ENCODE results near the gene GLB1L.
A peak's percentile ranks its signal among the peaks of the same experiment; 100 is the strongest.
"Not testable (repeated sequence)": the region's sequence is repeated elsewhere in the genome, so short reads cannot be mapped to it uniquely, and the experiment has no call there.

Gene GLB1L

GRCh38 chr2:219266232-219266631, 21.0 kb upstream of the GLB1L start:
- in situ Hi-C loops (cut with HindIII; ENCODE audit: low pct_ligation_motif_present, low sequenced_read_pairs): no loop called here
- no peak for DNase-seq
- H3K4me3 ChIP-seq (ENCODE audit: low read depth, low read length): no peak overlapping the region
- peaks cover under 1% of the 10 kb centered on the region for H3K27me3 ChIP-seq (replicated peaks)
- no peak for TF ChIP-seq CTCF (IDR thresholded peaks at IDR 0.05; ENCODE audit: low read depth, low read length, missing control alignments)
- no peak overlapping the region for H3K27ac ChIP-seq
- H3K36me3 ChIP-seq (replicated peaks): no peaks in the 10 kb centered on the region

- H3K27me3 ChIP-seq (replicated peaks): peaks cover 9% of the 10 kb centered on the region
- no peak overlapping the region for H3K27ac ChIP-seq
- H3K4me3 ChIP-seq (ENCODE audit: low read depth, low read length): no peak overlapping the region
- DNase-seq: no peak
- TF ChIP-seq CTCF (IDR thresholded peaks at IDR 0.05; ENCODE audit: low read depth, low read length, missing control alignments): no peak
- in situ Hi-C loops (cut with HindIII; ENCODE audit: low pct_ligation_motif_present, low sequenced_read_pairs): no loop called here
- no peaks in the 10 kb centered on the region for H3K36me3 ChIP-seq (replicated peaks)
These were observed 16.0 kb upstream of the GLB1L start for GRCh38 chr2:219261024-219261855.

- DNase-seq; H3K27ac ChIP-seq; H3K4me3 ChIP-seq (ENCODE audit: low read depth, low read length); H3K36me3 ChIP-seq (replicated peaks); in situ Hi-C loops (cut with HindIII; ENCODE audit: low pct_ligation_motif_present, low sequenced_read_pairs): not testable (repeated sequence)
- peaks cover 24% of the 10 kb centered on the region for H3K27me3 ChIP-seq (replicated peaks)
These were observed 13.7 kb upstream of the GLB1L start for GRCh38 chr2:219258942-219259341.

GRCh38 chr2:219254590-219255201, 9.5 kb upstream of the GLB1L start:
- H3K27me3 ChIP-seq (replicated peaks): peaks cover 22% of the 10 kb centered on the region
- no peaks in the 10 kb centered on the region for H3K36me3 ChIP-seq (replicated peaks)
- in situ Hi-C loops (cut with HindIII; ENCODE audit: low pct_ligation_motif_present, low sequenced_read_pairs): no loop called here
- no peak for TF ChIP-seq CTCF (IDR thresholded peaks at IDR 0.05; ENCODE audit: low read depth, low read length, missing control alignments)
- no peak overlapping the region for H3K27ac ChIP-seq
- DNase-seq: no peak
- no peak overlapping the region for H3K4me3 ChIP-seq (ENCODE audit: low read depth, low read length)

GRCh38 chr2:219253753-219254589, 8.7 kb upstream of the GLB1L start, which contains the start of gene TUBA4A:
TUBA4A (minus strand) TSS chr2:219253918; CDS start chr2:219253858, 60 bp downstream.
- Histone ChIP-seq H3K27me3 (replicated peaks) (peaks cover 22% of the 10 kb centered on the region), H3K27ac (no peak within 1 kb of the TSS), H3K4me3 (ENCODE audit: low read depth, low read length) (peak within 1 kb of the TSS; percentile 49), H3K36me3 (replicated peaks) (no peaks in the 10 kb centered on the region)
- in situ Hi-C loops (cut with HindIII; ENCODE audit: low pct_ligation_motif_present, low sequenced_read_pairs): no loop called here
- no peak for TF ChIP-seq CTCF (IDR thresholded peaks at IDR 0.05; ENCODE audit: low read depth, low read length, missing control alignments)
- peak; percentile 32 for DNase-seq

All from brain microvascular endothelial cell (primary cell).